Measurements from ENCODE around the gene EPHB2.

DNA sequence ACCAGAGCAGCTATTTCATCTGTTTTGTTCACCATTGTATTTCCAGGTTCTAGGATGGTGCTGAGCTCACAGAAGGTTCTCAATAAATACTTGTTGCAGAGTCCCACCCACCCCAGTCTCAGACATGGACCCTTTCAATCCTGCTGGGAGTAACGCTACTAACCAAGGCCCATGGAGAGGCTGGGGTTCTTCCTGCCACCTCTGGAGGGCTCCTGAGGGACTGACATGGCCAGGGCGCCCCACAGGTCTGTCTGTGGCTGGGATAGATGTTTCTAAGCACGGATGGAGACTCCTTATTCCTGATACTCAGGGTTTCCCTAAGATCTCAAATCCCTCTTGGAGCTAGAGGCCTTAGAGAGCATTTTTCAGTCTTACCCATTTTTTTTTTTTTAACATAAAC, 87.4 kb downstream of the EPHB2 start:
- no peak for TF ChIP-seq PLRG1 (conservative IDR thresholded peaks at IDR 0.05)
- no peak for TF ChIP-seq ZNF121 (CRISPR knock-in tag; IDR thresholded peaks at IDR 0.05)
- TF ChIP-seq, protein P1, sequence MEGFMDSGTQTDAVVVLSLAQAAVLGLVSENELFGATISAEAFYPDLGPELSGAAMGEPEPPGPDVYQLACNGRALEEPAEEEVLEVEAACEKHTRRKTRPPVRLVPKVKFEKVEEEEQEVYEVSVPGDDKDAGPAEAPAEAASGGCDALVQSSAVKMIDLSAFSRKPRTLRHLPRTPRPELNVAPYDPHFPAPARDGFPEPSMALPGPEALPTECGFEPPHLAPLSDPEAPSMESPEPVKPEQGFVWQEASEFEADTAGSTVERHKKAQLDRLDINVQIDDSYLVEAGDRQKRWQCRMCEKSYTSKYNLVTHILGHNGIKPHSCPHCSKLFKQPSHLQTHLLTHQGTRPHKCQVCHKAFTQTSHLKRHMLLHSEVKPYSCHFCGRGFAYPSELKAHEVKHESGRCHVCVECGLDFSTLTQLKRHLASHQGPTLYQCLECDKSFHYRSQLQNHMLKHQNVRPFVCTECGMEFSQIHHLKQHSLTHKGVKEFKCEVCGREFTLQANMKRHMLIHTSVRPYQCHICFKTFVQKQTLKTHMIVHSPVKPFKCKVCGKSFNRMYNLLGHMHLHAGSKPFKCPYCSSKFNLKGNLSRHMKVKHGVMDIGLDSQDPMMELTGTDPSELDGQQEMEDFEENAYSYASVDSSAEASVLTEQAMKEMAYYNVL (CRISPR knock-in tag; IDR thresholded peaks at IDR 0.05; ENCODE audit: borderline replicate concordance) = no peak
- no peak for TF ChIP-seq MTA3 (CRISPR knock-in tag; IDR thresholded peaks at IDR 0.05)
- no peak for TF ChIP-seq CTCF (CRISPR knock-in tag; IDR thresholded peaks at IDR 0.05)
- TF ChIP-seq POLR2A (IDR thresholded peaks at IDR 0.05; ENCODE audit: insufficient read depth in 1 of 2, low read depth in 2 of 2, low read length in 2 of 2) = no peak

All from HepG2 (cell line).